Measurements from ENCODE around the gene CELA2A.
"Not testable (repeated sequence)": the region's sequence is repeated elsewhere in the genome, so short reads cannot be mapped to it uniquely, and the experiment has no call there.

CELA2A gene

GRCh38 chr1:15469361-15469760 lies 12.8 kb downstream of the CELA2A start:
- no peak overlapping the region for H3K4me3 Mint-ChIP-seq
- no peak for DNase-seq
- no peak for ATAC-seq
- no peak overlapping the region for H3K27ac Mint-ChIP-seq
- peaks cover 7% of the 10 kb centered on the region for H3K27me3 Mint-ChIP-seq
- H3K9me3 Mint-ChIP-seq, result no peaks in the 10 kb centered on the region
- H3K4me1 Mint-ChIP-seq, result no peaks in the 10 kb centered on the region

- not testable (repeated sequence) for ATAC-seq, H3K27ac Mint-ChIP-seq
Measured at GRCh38 chr1:15469821-15470448, 13.4 kb downstream of the CELA2A start.

GRCh38 chr1:15471067-15471466 lies 14.5 kb downstream of the CELA2A start:
- DNase-seq, ATAC-seq, H3K9me3 Mint-ChIP-seq, H3K4me3 Mint-ChIP-seq, H3K27me3 Mint-ChIP-seq, H3K27ac Mint-ChIP-seq, H3K4me1 Mint-ChIP-seq: not testable (repeated sequence)

More at GRCh38 chr1:15469821-15470448, 13.4 kb downstream of the CELA2A start:
- not testable (repeated sequence) for H3K4me3 Mint-ChIP-seq, H3K4me1 Mint-ChIP-seq, H3K9me3 Mint-ChIP-seq, DNase-seq, H3K27me3 Mint-ChIP-seq

DNA sequence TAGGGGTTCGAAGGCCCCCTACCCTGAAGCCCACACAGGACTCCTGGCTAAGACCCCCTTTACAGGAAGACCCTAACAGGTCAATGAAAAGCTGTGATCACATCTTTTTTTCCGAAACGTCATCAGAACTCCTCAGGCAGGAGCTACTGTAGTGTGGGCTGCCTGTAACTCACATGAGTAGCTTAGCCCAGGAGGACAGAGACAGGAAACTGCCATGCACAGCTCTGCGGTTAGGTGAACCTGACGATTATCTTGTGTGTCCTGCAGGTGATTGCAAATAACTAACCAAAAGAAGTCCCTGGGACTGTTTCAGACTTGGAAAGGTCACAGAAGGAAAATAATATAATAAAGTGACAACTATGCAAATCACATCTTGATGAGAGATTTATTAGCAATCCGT lies 15.2 kb downstream of the CELA2A start:
- not testable (repeated sequence) for ATAC-seq, H3K4me3 Mint-ChIP-seq

DNA sequence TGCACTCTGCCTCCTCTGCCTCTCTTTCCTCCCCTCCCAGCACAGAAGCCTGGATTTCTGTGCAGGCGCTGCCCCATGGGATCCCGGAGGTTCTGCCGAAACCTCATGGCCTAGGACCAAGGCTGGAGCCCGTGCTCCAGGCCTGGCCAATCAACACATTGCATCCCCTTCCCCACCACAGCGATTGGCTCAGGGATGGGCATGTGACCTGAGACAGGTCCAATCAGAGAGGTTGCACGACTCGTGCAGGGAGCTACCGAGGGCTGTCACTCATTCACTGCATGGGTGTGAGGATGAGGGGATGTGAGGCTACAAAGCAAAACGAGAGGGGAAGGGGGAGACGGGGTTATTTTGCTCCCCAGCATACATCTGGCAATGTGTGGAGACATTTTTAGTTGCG lies 16.1 kb downstream of the CELA2A start:
- DNase-seq (no peak), ATAC-seq (no peak)
- Mint-ChIP-seq H3K9me3 (no peaks in the 10 kb centered on the region), H3K4me1 (no peaks in the 10 kb centered on the region), H3K27me3 (peaks cover 7% of the 10 kb centered on the region), H3K27ac (no peak overlapping the region), H3K4me3 (no peak overlapping the region)

More for the DNA sequence above, 15.2 kb downstream of the CELA2A start:
- H3K4me1 Mint-ChIP-seq, DNase-seq, H3K27ac Mint-ChIP-seq, H3K9me3 Mint-ChIP-seq, H3K27me3 Mint-ChIP-seq: not testable (repeated sequence)

DNA sequence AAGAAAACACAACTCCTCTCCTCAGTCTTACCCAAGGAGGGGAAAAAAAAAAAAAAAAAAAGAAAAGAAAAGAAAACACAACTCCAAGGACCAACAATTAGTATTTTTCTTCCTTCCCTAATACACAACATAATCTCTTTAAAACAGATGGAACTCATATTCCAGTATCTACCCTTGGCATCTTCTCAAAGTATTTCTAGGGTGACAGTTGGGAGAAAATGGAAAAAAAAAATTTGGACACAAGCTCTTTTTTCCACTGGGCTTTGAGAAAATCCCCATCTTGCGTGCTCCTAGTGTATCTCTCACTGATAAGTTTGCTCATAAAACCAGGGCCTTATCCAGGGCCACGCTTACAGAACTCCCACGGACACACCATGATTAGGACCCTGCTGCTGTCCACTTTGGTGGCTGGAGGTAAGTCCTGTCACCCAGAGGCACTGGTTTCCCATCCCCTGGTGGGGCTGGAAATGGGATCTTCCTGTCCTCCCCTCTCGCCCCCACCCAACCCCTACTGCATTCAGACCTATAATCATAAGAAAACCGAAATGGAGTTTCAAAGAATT lies 19.3 kb downstream of the CELA2A start, which contains the start of gene CELA2B:
CELA2B (plus strand) TSS at position 353 of the 563 bp plus-strand sequence; CDS start at position 375, 22 bp downstream.
- H3K27ac Mint-ChIP-seq, result no peak within 1 kb of the TSS

DNA sequence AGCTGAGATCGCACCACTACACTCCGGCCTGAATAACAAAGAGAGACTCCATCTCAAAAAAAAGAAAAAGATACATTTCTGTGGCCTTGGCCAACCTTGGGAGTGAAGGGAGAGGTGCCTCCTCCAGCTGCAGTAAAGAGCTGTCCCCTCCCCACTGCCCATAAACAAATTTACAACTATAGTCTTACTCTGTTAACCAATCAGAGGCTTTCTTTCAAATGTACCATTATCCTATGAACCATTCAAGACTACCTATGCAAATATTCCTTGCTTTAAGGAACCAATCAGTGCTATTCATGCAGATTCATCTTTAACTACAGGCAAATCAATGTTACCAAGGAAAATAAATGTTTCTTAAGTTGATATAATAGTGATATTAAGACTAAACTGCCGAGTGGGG lies 20.4 kb downstream of the CELA2A start:
- DNase-seq (no peak), ATAC-seq (no peak)
- Mint-ChIP-seq H3K9me3 (no peaks in the 10 kb centered on the region), H3K4me1 (no peaks in the 10 kb centered on the region), H3K27me3 (no peaks in the 10 kb centered on the region), H3K4me3 (no peak overlapping the region), H3K27ac (no peak overlapping the region)

More for the DNA sequence above, 19.3 kb downstream of the CELA2A start, which contains the start of gene CELA2B:
- Mint-ChIP-seq H3K27me3 (no peaks in the 10 kb centered on the region), H3K9me3 (no peaks in the 10 kb centered on the region), H3K4me1 (no peaks in the 10 kb centered on the region), H3K4me3 (no peak within 1 kb of the TSS)
- ATAC-seq (no peak), DNase-seq (no peak)

- DNase-seq, result no peak
- Mint-ChIP-seq H3K4me3 (no peak overlapping the region), H3K27me3 (no peaks in the 10 kb centered on the region), H3K27ac (no peak overlapping the region), H3K9me3 (no peaks in the 10 kb centered on the region), H3K4me1 (no peaks in the 10 kb centered on the region)
- ATAC-seq, result no peak
Measured at GRCh38 chr1:15477646-15478212, 21.2 kb downstream of the CELA2A start.

- H3K27ac Mint-ChIP-seq, result no peak overlapping the region
- no peaks in the 10 kb centered on the region for H3K4me1 Mint-ChIP-seq
- H3K4me3 Mint-ChIP-seq, result no peak overlapping the region
- DNase-seq, result no peak
- ATAC-seq, result no peak
- H3K9me3 Mint-ChIP-seq, result no peaks in the 10 kb centered on the region
- no peaks in the 10 kb centered on the region for H3K27me3 Mint-ChIP-seq
Measured at GRCh38 chr1:15479654-15480347, 23.3 kb downstream of the CELA2A start.

- not testable (repeated sequence) for H3K27ac Mint-ChIP-seq, H3K4me1 Mint-ChIP-seq, H3K9me3 Mint-ChIP-seq, H3K4me3 Mint-ChIP-seq, H3K27me3 Mint-ChIP-seq, DNase-seq, ATAC-seq
Measured at GRCh38 chr1:15482455-15482854, 25.9 kb downstream of the CELA2A start.

GRCh38 chr1:15482983-15483543 lies 26.5 kb downstream of the CELA2A start:
- H3K27me3 Mint-ChIP-seq, H3K4me1 Mint-ChIP-seq, H3K4me3 Mint-ChIP-seq, H3K9me3 Mint-ChIP-seq, ATAC-seq, H3K27ac Mint-ChIP-seq, DNase-seq: not testable (repeated sequence)

GRCh38 chr1:15483971-15484370 lies 27.4 kb downstream of the CELA2A start:
- no peak overlapping the region for H3K27ac Mint-ChIP-seq
- ATAC-seq, result no peak
- no peaks in the 10 kb centered on the region for H3K9me3 Mint-ChIP-seq
- H3K27me3 Mint-ChIP-seq, result no peaks in the 10 kb centered on the region
- DNase-seq, result no peak
- no peaks in the 10 kb centered on the region for H3K4me1 Mint-ChIP-seq
- H3K4me3 Mint-ChIP-seq, result no peak overlapping the region

DNA sequence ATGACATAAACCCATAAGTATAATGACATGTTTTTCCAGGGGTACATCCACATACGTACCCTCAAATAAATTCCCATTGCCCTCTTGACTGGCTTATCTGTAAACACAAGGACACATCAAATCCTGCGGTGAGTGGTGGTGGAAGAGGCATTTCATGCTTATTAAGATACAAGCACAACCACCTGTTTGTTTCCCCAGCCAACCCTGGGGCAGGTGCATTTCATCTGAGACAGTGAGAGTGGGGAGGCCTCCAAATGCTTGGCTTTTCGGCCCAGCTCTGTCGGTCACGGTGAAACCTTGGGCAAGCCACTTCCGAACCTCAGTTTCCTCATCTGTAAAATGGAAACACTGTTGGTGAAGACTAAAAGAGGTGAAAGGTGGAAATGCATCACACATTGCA lies 27.9 kb downstream of the CELA2A start:
- not testable (repeated sequence) for H3K4me1 Mint-ChIP-seq, H3K9me3 Mint-ChIP-seq, H3K27ac Mint-ChIP-seq, H3K27me3 Mint-ChIP-seq, ATAC-seq, H3K4me3 Mint-ChIP-seq, DNase-seq

DNA sequence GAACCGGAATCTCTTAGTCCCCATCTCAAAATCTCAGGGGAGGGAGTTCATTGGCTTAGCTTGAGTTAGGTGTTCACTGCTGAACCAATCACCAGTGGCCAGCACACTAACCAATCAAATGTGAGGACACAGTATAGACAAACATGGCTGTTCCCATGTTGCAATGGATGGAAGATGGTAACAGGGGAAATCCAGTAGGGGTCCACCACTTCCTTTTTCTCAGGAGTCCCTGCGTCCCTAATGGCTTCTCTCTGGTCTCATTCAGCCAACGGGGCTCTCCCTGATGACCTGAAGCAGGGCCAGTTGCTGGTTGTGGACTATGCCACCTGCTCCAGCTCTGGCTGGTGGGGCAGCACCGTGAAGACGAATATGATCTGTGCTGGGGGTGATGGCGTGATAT lies 29.1 kb downstream of the CELA2A start:
- Mint-ChIP-seq H3K27ac (no peak overlapping the region), H3K9me3 (no peaks in the 10 kb centered on the region), H3K27me3 (no peaks in the 10 kb centered on the region), H3K4me3 (no peak overlapping the region), H3K4me1 (no peaks in the 10 kb centered on the region)
- ATAC-seq, result no peak
- DNase-seq, result no peak

DNA sequence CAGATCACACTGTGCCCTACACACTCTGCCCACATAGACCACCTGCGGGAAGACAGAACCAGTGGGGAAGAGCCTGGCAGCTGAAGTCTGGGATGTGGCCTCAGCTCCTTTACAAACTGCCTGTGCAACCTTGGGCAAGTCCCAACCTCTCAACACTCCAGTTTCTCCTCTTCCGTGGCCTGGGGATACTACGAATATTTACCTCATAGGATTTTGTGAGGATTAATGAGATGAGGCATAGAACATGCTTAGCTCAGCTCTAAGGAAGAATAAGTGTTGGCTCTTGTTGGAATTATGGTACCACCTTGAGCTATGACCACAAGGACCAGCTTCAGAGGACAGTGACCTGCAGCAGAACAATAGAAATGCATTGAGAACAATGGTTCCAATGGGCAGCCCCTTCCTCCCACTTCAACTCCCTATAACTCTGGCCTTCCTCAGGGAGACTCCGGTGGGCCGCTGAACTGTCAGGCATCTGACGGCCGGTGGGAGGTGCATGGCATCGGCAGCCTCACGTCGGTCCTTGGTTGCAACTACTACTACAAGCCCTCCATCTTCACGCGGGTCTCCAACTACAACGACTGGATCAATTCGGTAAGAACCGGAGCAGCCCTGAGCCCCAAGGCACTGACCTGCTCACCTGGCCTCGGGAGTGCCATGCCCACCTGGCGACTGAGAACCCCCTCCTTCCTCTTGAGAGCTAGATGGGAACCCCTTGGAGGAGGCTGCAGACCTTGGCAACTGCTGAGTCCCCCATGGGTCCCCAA lies 30.5 kb downstream of the CELA2A start:
- H3K4me1 Mint-ChIP-seq, H3K4me3 Mint-ChIP-seq, ATAC-seq, DNase-seq, H3K9me3 Mint-ChIP-seq, H3K27me3 Mint-ChIP-seq: not testable (repeated sequence)
- peak overlapping the region in 1 of 2 donors; percentile 54 for H3K27ac Mint-ChIP-seq

Data from stimulated activated naive CD8-positive, alpha-beta T cell treated with anti-CD3 and anti-CD28 coated beads, Interleukin-15, amount 100 ng/mL, for 72 hours (primary cell).